ENCODE results near the gene SNRK.

Gene SNRK

DNA sequence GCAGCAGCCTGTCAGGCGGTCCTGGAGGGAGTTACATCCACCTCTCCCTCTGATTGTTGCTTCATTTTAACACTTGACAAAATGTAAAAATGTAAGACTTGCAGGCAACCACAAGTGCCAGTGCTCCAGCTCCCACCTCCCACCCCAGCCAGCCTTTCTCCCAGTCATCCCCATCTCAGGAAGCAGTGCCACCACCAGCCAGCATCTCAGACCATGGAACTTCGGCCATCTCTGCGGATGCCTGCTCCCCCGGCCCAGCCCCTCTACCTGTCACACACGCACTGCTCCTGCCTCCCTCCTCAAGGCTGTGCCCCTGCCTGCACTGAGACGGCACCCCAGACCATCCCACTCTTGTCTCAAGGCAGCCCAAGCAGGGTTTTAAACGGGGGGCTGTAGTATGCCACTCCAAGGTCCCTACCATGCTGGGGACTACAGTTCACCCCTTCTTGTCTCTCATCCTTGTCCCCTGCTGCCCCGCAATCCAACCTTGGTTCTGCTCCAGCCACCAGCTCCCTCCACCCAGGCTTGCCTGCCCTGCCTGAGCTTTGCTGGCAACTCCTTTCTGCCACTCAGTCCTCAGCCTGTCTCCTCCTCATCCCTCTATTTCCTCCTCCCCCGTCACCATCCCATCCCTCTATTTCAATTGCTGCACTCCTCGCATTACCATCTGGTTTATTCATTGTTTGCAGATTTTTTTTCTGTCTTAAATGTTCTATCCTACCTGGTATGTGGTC lies 85.8 kb downstream of the SNRK start:
- DNase-seq (ENCODE audit: low spot score): no peak

DNA sequence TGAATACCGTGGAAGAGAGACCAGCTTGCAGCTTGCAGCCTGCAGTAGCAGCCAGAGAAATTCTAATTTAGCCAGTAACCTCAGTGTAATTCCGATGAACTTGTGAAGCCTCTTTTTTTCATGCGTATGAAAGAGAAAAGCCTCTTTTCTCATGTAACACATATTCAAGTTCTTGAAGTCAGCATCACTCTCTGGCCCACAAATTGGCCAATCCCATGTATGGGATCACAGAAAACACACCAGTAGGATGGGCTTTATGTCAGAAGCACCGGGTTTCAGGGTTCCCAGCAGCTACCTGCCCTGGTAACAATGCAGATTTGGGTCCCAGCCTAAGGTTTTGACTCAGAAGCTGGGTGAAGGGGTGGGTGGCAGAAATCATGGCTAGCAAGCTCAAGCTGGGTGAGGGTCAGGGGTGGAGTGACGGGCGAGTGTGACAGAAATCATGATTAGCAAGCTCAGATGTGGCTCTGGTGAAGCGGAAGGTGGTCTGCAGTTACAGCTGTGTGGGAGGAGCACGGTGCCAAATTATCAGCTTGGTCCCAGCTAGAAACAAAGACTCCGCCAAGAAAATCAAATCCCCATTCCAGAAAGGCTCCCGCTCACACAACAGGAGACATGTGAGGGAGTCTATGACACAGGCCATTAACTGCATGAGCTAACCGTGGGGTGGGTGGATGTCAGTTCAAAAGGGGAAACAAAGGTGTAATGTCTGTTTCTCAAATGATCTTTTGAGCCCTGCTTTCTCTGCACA lies 86.6 kb downstream of the SNRK start:
- DNase-seq (ENCODE audit: low spot score): no peak

DNA sequence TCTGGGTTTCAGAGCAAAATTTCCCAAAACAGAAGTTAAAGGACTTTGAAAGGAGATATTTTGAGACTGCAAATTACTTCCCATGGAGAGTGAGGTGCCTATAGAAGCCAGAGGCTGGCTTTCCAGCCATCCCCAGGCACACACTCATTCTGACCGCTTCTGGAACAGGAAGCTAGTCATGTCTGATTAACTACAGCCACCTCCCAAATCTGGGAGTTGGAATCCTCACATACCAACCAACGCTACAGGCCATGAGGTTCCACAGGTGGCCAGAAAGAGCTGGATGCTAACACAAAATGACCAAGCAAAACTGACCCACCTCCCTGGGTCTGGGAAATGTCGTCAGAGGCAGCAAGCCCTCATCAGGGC lies 87.2 kb downstream of the SNRK start:
- no peak for DNase-seq (ENCODE audit: low spot score)

DNA sequence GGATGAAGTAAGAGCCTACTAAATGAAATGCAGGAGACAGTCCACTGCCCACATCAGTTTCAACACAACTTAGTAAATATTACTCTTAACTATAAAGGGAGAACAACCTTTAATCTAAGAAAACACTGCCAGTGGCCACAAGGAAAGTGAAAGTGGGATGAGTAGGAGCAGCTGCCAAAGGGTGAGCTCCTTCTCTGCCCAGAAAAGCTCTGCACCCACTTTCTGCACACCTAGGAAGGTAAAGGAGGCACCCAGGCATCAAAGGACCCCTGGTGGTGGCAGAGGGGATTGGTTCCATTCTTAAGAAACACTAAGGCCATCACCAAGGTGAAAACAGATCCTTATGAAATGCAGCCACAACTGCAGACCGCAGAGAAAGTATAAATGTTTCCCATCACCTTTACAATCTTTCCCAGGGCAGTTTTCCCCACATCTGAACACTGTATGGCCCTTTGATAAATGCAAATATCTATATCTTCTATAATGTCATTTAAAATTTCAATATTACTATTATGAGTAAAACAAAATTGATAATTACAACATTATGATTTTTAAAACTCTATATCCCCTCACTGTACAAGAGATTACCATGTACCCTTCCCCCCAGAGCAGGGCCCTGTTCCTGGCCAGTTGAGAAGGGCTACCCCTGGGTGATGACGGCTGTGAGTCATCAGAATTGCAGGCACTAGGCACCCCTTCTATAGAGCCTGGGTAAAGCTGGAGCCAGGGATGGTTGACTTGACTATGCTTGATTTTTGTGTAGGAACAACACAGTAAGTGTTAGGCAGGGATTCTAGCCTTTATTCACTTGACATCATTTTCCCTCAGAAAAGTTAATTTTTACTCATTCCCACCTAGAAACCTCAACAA lies 92.0 kb downstream of the SNRK start:
- no peak for DNase-seq (ENCODE audit: low spot score)

DNA sequence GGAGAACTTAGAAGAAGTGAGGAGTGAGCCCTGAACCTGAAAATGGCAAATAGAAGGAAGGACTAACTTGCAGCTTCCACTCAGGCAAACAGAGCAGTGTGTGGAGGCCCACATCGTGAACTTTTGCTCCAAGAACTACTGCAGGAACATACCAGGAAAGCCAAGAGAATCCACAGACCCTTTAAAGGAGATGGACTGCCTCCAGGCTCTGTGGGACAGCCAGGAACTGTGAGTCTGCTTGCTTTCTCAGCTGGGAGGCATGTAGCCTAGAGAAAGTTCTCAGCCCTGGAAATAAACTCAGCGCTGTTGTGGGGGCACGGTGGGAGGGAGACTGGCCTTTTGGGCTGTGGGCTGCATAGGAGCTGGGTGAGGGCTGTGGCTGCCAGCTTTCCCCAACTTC lies 93.0 kb downstream of the SNRK start:
- no peak for DNase-seq (ENCODE audit: low spot score)

DNA sequence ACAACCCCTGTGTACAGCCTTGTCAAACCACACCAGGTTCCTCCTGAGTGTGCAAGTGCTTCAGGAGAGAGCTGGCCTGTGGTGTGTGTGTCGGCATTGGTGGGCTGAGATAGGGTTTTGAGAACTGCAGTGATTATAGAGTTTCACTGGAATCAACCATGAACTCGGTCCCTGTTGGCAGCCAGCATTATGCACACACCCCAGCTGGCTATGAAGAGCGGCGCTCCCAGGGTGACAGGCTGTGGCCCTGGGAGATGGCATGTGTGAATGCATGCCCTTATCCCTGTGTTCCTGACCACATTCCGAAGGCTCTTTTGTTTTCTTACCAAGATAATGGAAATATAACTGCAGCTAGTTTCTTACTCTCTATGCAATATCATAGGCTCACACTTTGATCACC lies 101.8 kb downstream of the SNRK start:
- no peak for DNase-seq (ENCODE audit: low spot score)

DNA sequence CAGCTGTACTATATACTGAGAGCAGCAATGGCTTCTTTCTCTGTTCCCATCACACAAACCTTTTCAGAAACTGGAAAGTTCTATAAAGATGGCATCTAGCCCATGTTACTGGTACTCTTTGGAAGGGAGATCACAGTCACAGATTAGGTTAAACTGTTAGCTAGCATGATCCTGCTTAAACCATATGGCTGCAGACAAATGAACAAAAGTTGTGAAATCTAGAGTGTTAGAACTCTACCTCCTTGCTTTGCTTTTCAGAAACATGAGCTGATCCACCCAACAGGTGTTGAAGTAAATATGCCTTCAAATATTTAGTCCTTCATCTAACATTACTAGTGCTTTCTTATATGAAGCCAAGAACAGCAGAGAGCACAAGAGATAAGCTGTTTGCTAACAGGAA lies 102.6 kb downstream of the SNRK start:
- no peak for DNase-seq (ENCODE audit: low spot score)

DNA sequence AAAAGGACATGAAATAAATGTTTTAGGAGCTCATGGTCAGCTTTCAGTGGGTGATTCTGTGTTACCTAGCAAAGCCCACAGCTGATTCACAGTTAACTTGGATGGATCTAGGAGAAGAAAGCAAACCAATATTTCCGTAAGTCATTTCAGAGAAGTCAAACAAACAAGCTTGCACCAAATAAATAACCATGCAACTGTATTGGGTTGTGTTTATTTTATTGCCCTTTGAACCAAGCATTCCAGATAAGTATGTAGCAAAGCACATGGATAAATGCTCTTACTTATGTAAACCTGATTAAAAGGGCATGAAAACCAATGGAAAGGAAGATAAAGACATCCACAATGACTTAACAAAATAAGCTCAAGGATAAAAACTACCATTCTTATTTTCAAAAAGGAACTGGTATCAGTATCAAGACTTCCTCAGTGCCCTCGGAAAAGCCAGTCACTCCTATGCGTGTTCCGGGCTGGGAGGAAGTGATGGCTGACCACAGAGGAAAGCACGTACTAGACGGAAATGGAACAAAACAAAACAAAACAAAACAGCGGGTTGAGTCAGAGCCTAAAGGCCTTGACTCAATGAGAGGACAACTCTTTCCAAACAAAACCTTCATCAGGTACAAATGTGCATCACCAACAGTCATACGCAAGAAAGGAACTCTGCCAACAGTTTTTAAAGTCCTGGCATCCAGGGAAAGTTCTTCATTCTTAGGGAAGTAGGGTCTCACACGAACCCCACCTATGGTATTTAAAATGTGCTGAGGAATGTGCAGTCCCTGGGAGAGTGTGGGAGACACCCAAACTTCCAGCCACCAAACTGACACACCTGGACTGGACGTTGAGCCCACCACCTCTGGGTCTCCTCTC lies 103.3 kb downstream of the SNRK start:
- no peak for DNase-seq (ENCODE audit: low spot score)

DNA sequence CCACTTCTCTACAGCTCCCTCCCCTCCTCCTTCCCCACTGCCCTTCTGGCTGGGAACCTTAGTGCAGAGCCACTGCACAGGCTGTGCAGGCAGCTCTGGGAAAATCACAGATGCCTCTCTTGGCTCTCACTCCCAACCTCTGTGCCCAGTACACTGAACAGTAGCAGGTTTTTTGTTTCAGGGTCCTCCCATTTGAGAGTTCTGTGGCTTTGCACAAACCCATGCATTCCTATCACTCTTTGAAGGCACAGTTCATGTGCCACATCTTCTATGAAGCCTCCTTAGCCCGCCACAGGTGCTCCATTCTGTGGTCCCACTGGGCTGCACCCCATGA lies 103.9 kb downstream of the SNRK start:
- no peak for DNase-seq (ENCODE audit: low spot score)

DNA sequence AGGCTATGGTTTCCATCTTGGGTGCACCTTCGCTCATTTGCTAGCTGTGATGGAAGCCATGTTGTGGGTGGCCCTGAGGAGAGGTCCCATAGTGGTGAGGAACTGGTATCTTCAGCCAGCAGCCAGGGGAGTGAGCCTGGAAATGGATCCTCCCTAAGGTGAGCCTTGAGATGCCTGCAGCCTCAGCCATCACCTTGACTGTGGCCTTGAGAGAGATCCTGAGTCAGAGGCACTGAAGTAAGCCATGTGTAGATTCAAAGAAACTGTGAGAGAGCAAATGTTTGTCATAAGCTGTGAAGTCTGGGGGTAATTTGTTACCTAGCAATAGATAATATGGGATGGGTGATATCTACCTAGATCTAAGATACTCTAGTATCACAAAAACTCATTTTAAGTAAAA lies 105.3 kb downstream of the SNRK start:
- DNase-seq (ENCODE audit: low spot score): no peak

DNA sequence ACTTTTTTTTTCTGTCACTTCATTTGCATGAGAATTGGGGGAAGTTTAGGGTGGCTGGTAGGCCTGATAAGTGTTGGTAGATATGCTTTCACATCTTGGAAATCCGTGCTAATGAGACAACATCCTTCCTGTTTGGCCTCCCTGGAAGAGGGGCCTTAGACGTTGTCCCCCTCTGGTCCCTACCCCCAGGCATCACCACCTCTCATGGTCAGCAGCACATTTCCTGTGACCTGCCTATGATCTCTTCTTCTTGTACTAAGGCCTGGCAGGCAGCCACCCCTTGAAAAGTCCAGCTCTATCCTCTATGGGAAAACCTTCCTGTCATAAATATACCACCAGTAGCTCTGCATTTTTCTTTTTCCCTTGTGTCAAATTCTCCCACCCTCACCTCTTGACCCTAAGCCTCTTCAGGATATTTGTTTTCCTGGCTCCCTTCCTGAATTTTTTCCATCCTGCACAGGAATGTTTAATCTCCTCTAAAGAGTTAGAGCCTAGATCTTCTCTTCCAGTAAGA lies 107.8 kb downstream of the SNRK start:
- no peak for DNase-seq (ENCODE audit: low spot score)

DNA sequence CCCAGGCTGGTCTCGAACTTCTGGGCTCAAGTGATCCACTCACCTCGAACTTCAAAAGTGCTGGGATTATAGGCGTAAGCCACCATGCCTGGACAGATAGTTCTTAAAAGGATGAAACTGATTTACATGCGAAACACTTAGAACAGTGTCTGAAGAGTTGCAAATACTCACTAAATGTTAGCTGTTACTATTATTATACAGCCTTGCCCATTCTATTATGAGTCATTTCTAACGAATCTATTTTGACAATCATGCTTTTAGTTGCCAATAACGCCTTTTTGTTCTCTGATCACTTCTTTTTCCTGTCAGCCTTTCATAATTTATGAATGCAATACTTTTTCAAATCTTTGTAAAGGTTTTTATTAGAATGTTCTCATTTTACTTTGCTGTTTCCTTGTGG lies 112.7 kb downstream of the SNRK start:
- DNase-seq (ENCODE audit: low spot score): no peak

DNA sequence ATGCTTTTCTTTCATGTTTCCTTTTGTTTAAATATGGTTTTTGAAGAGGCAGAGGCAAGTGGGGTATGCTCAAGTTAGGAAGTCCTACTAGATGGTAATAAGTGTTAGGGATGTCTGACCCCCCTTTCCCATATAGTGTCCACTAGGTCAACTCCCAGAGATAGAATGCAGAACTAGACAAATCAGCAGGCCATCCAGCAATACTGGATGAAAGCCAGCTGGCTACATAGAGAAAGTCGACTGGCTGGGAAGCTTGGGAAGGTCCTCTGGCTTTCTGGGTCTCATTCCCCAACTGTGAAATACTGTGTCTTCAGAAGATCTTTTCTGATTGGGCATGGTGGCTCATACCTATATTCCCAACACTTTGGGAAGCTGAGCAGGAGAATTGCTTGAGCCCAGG lies 113.8 kb downstream of the SNRK start:
- no peak for DNase-seq (ENCODE audit: low spot score)

Measured in left forelimb (tissue), 1 donor.